OCI-LY7 (cell line): ENCODE data around the gene XPR1. TPM values are rescaled to one million over a fixed set of nuclear protein-coding genes. Genes with fewer than 3 reads are reported as not detected.

Source experiments
- BruUV-seq: library from RNA; stranded (reverse); fragments of 400-500 nt; replicated peaks from 2 replicates; lab custom pipeline; 2021; lab: Mats Ljungman, UMichigan
- CTCF ChIA-PET: fragments of 300-600 bp; sonication (Branson Sonifier 250); formaldehyde crosslinking; loops from one replicate; lab custom pipeline; 2022; ENCODE audit warnings: antibody characterized with exemption; ENCODE audit not compliant: unreplicated experiment; lab: Charles Lee
- POLR2A ChIA-PET: fragments of 300-600 bp; sonication (Branson Sonifier 250); formaldehyde crosslinking; loops from one replicate; lab custom pipeline; 2022; ENCODE audit warnings: antibody characterized with exemption; lab: Charles Lee
- DNase-seq: peaks from one replicate; pipeline ENCODE4 v3.0.0-alpha.2; 2015; ENCODE audit warnings: low spot score
- H2AFZ ChIP-seq: fragments of 200-600 bp; sonication (generic), shearing (Covaris generic); 2 replicates; pipeline ENCODE4 v1.6.1; 2014; ENCODE audit warnings: mild to moderate bottlenecking, antibody characterized with exemption, low read length, moderate library complexity
- H3K27ac ChIP-seq: fragments of 200-600 bp; sonication (generic); 2 replicates; pipeline ENCODE4 v1.5.1; 2014; ENCODE audit warnings: mixed run types, low read depth, mild to moderate bottlenecking, moderate library complexity, low read length, inconsistent platforms; ENCODE audit not compliant: poor library complexity, severe bottlenecking
- H3K36me3 ChIP-seq: fragments of 200-600 bp; sonication (generic); 2 replicates; pipeline ENCODE4 v1.6.1; 2014; ENCODE audit warnings: mild to moderate bottlenecking, antibody characterized with exemption, low read length, moderate library complexity, mixed read lengths; ENCODE audit not compliant: insufficient read depth
- H3K4me1 ChIP-seq: fragments of 200-600 bp; sonication (generic); 2 replicates; pipeline ENCODE4 v1.5.1; 2014; ENCODE audit warnings: mild to moderate bottlenecking, low read length; ENCODE audit not compliant: insufficient read depth, poor library complexity, severe bottlenecking
- H3K4me2 ChIP-seq: fragments of 200-600 bp; sonication (generic); 2 replicates; pipeline ENCODE4 v1.6.1; 2014; ENCODE audit warnings: mild to moderate bottlenecking, low read length
- H3K4me3 ChIP-seq: fragments of 200-600 bp; sonication (generic); 2 replicates; pipeline ENCODE4 v1.5.1; 2014; ENCODE audit warnings: mild to moderate bottlenecking, low read depth, low read length; ENCODE audit not compliant: poor library complexity, severe bottlenecking
- H3K79me2 ChIP-seq: fragments of 200-600 bp; sonication (generic); 2 replicates; pipeline ENCODE4 v1.6.1; 2016; ENCODE audit warnings: low read depth, mild to moderate bottlenecking, low read length, moderate library complexity, mixed read lengths; ENCODE audit not compliant: insufficient read depth
- H3K9me2 ChIP-seq: fragments of 200-600 bp; sonication (generic); 2 replicates; pipeline ENCODE4 v1.6.1; 2016; ENCODE audit warnings: mild to moderate bottlenecking, low read length, mixed read lengths; ENCODE audit not compliant: insufficient read depth
- H3K9me3 ChIP-seq: fragments of 200-600 bp; sonication (generic); 2 replicates; pipeline ENCODE4 v1.6.1; 2014; ENCODE audit warnings: mild to moderate bottlenecking, mixed run types, low read length, mixed read lengths
- H4K20me1 ChIP-seq: fragments of 200-600 bp; sonication (generic); 2 replicates; pipeline ENCODE4 v1.6.1; 2014; ENCODE audit warnings: mild to moderate bottlenecking, antibody characterized with exemption, low read length, moderate library complexity, mixed read lengths; ENCODE audit not compliant: insufficient read depth
- EZH2phosphoT487 ChIP-seq: fragments of 200-600 bp; sonication (generic); IDR thresholded peaks from 2 replicates; pipeline ENCODE4 v1.6.1; 2018; ENCODE audit warnings: low read depth, borderline replicate concordance, mild to moderate bottlenecking, mixed run types, antibody characterized with exemption, low read length, moderate library complexity, mixed read lengths
- intact Hi-C: fragments of 100-400 bp; cut with micrococcal nuclease; formaldehyde crosslinking; loops from one replicate; pipeline ENCODE4 v1.10.0; 2022; ENCODE audit not compliant: unreplicated experiment
- total RNA-seq, 2 experiments: library from RNA; depleted of rRNA in 1 of 2; stranded (reverse); fragments of >200 nt in 1 of 2; shearing (Covaris generic) in 1 of 2; gene quantifications; 2 replicates each; pipeline ENCODE4 v1.2.3, GENCODE V29; 2014 to 2022
- TF ChIP-seq, protein P1 (sequence below): fragments of 200-600 bp; sonication (generic); conservative IDR thresholded peaks from 2 replicates; pipeline ENCODE4 v1.5.1; 2014; ENCODE audit warnings: mild to moderate bottlenecking, antibody characterized with exemption, low read length, moderate library complexity, mixed read lengths

Gene XPR1
- total RNA-seq, 2 experiments from 2014 or later, result 8.6 to 17.2 TPM

- Histone ChIP-seq H3K4me1 (peaks cover 5% of the 10 kb centered on the region), H3K4me3 (no peak overlapping the region), H3K4me2 (no peak overlapping the region), H4K20me1 (no peaks in the 10 kb centered on the region), H3K36me3 (no peaks in the 10 kb centered on the region), H3K79me2 (no peaks in the 10 kb centered on the region), H2AFZ (no peak overlapping the region), H3K27ac (no peak overlapping the region), H3K9me3 (no peaks in the 10 kb centered on the region), H3K9me2 (no peaks in the 10 kb centered on the region)
- DNase-seq, result no peak
- ChIA-PET CTCF (no interaction called here), POLR2A (no interaction called here)
- intact Hi-C loops, result no loop called here
- no TSS peak for BruUV-seq
- no peak for TF ChIP-seq EZH2phosphoT487
- TF ChIP-seq, protein P1, sequence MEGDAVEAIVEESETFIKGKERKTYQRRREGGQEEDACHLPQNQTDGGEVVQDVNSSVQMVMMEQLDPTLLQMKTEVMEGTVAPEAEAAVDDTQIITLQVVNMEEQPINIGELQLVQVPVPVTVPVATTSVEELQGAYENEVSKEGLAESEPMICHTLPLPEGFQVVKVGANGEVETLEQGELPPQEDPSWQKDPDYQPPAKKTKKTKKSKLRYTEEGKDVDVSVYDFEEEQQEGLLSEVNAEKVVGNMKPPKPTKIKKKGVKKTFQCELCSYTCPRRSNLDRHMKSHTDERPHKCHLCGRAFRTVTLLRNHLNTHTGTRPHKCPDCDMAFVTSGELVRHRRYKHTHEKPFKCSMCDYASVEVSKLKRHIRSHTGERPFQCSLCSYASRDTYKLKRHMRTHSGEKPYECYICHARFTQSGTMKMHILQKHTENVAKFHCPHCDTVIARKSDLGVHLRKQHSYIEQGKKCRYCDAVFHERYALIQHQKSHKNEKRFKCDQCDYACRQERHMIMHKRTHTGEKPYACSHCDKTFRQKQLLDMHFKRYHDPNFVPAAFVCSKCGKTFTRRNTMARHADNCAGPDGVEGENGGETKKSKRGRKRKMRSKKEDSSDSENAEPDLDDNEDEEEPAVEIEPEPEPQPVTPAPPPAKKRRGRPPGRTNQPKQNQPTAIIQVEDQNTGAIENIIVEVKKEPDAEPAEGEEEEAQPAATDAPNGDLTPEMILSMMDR, result no peak
These were observed 15.4 kb upstream of the XPR1 start for GRCh38 chr1:180616439-180616838.

DNA sequence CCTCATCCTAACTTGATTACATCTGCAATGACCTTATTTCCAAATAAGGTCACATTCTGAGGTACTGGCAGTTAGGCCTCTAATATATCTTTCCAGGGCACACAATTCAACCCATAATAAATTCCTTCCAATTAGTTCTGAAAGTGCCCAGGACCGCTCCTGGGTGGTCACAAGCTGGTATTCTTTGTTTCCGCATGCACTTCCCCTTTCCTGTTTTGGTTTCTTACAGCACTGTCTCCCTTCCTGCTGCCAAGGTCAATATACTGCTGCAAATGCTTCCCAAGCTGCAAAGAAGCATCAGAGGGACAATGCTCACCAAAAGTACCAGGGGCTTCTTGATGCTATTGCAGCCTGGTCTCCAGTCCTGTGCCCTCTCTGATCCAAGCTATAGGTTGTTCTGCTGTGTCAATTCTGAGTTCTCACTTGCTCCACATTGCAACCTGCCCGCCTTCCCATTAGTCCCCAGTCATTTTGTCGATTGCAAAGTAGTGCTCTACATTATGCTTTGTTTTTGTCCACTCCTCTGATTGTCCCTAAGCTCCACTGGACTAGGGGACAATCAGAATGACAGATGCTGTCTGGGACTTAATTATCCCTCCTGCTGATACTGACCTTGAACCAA, 13.9 kb upstream of the XPR1 start:
- H3K4me1 ChIP-seq, result no peaks in the 10 kb centered on the region
- intact Hi-C loops, result no loop called here
- H3K79me2 ChIP-seq, result no peaks in the 10 kb centered on the region
- POLR2A ChIA-PET, result interaction anchor here (1.5 to 2.3 kb wide), 2 partner anchors 9 to 13 kb away, joined by 6 read pairs; no protein-coding TSS in a partner anchor
- no peak overlapping the region for H3K4me2 ChIP-seq
- H3K27ac ChIP-seq, result no peak overlapping the region
- DNase-seq, result no peak
- no peak overlapping the region for H2AFZ ChIP-seq
- no peaks in the 10 kb centered on the region for H4K20me1 ChIP-seq
- no peaks in the 10 kb centered on the region for H3K9me2 ChIP-seq
- H3K9me3 ChIP-seq, result no peaks in the 10 kb centered on the region
- H3K4me3 ChIP-seq, result no peak overlapping the region
- H3K36me3 ChIP-seq, result no peaks in the 10 kb centered on the region
- CTCF ChIA-PET, result no interaction called here
- no peak for TF ChIP-seq EZH2phosphoT487
- TF ChIP-seq, protein P1, result no peak
- BruUV-seq, result no TSS peak

GRCh38 chr1:180620581-180620980, 11.2 kb upstream of the XPR1 start:
- no peak for DNase-seq
- no peaks in the 10 kb centered on the region for H3K79me2 ChIP-seq
- no peak overlapping the region for H3K4me3 ChIP-seq
- H3K27ac ChIP-seq, result no peak overlapping the region
- TF ChIP-seq EZH2phosphoT487, result no peak
- TF ChIP-seq, protein P1, result no peak
- POLR2A ChIA-PET, result interaction anchor here (0.9 to 1.5 kb wide), 2 partner anchors 13 to 116 kb away, joined by 3 read pairs; no protein-coding TSS in a partner anchor
- no peaks in the 10 kb centered on the region for H3K9me2 ChIP-seq
- H3K36me3 ChIP-seq, result no peaks in the 10 kb centered on the region
- no peaks in the 10 kb centered on the region for H3K4me1 ChIP-seq
- CTCF ChIA-PET, result no interaction called here
- no TSS peak for BruUV-seq
- H2AFZ ChIP-seq, result no peak overlapping the region
- no peaks in the 10 kb centered on the region for H4K20me1 ChIP-seq
- intact Hi-C loops, result no loop called here
- no peak overlapping the region for H3K4me2 ChIP-seq
- no peaks in the 10 kb centered on the region for H3K9me3 ChIP-seq
